RPMI8226 (cell line): ENCODE data around the gene MECP2.
"Not testable (repeated sequence)": the region's sequence is repeated elsewhere in the genome, so short reads cannot be mapped to it uniquely, and the experiment has no call there.

Experiments
- DNase-seq: peaks from one replicate; pipeline ENCODE4 v3.0.0-alpha.2; 2015

Gene MECP2

DNA sequence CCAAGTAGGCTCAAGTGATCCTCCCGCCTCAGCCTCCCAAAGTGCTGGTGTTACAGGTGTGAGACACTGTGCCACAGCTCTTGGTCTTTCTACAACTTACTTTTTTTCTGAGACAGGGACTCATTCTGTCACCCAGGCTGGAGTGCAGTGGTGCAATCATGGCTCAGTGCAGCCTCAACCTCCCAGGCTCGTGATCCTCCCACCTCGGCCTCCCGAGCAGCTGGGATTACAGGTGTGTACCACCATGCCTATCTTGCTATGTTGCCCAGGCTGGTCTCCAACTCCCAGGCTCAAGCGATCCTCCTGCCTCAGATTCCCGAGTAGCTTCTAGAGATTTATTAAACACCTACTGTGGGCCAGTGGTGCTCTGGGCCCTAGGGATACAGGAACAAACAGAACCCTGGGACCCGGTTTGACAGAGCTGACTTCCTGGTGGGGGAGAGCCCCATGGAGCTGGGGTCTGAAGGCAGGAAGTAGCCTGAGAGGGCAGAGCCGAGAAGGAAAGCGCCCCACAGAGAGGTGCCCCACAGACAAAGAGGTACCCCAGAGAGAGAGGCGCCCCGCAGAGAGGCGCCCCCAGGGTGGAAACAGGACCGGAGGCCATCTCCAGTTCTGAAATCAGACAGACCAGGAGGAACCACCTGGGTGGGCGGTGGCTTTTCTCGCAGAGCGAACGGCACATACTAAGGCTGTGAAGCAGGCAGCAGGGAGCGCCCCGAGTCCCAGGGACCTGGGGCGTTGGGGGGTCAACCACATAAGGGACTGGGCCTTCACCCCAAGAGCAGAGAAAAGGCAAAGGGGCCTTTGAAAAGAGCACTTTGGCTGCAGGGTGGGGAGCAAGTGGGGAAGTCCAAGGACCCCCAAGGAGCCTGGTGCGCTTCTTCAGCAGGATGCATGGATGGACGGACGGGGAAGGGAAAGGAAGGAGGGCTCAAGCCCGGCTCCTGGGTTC, 82.8 kb downstream of the MECP2 start:
- no peak for DNase-seq

DNA sequence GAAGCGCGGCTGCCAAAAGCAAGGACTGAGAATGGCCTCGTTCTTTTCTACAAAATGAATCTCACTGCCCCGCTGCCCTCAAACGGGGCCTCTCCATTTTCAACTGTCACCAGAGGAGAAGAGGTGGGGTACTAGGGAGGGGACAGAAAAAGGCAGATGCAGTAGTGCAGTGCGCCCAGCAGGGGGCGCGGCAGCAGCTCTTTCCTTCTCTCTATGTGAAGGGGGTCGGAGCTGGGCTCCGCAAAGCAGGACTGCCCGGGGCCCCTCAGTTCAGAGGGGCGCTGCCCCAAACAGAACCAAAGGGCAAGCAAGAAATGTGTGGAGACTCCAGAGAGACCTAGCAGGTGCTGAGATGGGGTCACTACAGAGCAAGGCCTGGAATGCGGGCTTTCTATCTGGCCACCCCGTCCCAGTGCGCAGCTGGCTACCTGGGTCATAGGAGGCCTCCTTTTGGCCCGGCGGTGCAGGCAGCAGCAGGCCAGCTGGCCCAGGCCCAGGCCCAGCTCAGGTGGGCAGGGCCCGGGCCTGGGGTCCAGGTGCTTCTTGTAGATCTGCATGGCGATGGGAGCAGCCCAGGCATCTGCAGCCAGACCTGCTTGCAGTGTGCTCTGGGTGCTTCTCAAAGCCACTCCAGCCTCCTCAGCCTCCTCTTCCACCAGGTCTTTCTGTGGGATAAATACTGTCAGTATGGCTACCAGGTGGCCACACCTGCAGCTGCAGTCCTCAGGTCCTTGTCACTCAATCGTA, 83.7 kb downstream of the MECP2 start:
- peak; percentile 31 for DNase-seq

GRCh38 chrX:154013001-154013421, 84.5 kb downstream of the MECP2 start:
- DNase-seq: no peak

GRCh38 chrX:154012336-154012991, 85.1 kb downstream of the MECP2 start:
- no peak for DNase-seq

GRCh38 chrX:154011376-154012335, 85.9 kb downstream of the MECP2 start:
- DNase-seq: no peak

DNA sequence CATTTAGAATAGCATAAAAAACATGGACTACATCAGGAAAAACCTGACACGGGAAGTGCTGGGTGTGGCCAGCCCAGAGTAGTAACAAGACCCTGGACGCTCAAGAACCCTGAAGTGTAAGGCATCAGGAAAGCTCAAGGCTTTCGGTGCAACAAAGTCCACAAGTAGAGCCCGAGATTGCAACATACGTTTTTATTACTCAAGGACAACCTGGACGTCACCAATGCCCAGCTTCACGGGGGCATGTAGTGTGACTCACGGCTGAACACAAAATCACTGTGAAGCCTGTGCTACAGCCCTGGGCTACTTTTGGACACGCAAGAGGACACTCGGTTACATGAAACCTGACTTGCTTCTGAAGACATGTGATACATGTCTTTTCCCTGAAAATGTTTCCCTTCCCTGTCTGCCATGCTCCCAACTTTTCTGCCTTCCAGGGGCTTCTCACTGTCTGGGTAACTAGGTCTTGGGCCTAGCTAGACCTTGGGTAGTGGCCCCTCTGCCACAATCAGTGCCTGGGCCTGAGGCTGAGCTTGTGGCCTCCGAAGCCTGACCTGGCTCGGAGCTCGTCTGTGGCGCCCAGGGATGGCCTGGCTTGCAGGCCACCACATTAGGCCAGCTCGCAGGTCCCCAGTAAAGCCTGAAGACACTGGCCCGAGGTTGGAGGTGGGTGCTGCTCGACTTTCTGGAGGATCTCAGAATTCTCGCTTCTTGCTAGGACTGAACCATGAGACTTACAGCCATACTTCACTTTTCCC, 87.0 kb downstream of the MECP2 start:
- no peak for DNase-seq

- peak; percentile 64 for DNase-seq
These were observed 89.0 kb downstream of the MECP2 start for GRCh38 chrX:154008521-154008920.

- no peak for DNase-seq
These were observed 90.6 kb downstream of the MECP2 start for GRCh38 chrX:154006947-154007346.

DNA sequence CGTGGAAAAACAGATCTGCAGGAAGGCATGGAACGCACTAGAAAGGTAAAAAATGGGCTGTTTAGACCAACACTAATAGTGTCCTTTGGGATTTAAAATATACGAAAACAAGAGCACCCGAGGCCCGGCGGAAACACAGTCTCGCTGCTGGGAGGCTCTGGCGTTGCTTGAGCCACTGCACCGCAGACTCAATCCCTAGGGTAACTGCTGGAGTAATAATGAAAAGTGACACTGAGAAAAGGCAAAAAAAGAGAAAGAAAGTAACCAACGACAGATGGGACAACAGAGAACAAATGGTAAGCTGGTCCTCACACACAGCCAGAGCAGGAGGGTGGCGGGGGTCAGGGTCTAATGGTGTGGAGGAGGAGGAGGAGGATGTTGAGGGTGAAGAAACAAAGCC, 93.2 kb downstream of the MECP2 start:
- DNase-seq: no peak

DNA sequence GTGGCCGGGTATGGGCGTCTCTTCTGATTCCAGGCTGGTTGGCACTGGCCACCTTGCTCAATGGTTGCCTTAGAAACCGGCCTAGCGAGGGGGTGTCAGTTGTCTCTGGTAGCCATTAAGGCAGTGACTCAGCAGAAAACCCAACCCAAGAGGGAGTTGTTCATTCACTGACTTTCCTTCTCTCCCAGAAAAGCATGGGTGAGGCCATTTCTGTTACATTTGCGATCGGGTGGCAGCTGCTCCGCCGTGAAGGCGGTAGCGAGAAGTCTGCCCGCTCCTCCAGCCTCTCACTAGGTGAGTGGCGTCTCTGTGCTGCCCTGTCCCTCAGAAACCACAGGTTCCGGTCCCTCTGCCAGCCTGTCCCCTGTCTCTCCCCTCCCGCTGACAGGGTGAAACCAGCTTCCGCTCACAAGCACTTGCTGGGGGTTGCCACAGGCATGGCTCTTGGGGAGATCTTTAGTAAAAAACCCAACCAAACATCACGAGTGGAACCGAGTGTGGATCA, 95.2 kb downstream of the MECP2 start:
- DNase-seq: peak; percentile 92

DNA sequence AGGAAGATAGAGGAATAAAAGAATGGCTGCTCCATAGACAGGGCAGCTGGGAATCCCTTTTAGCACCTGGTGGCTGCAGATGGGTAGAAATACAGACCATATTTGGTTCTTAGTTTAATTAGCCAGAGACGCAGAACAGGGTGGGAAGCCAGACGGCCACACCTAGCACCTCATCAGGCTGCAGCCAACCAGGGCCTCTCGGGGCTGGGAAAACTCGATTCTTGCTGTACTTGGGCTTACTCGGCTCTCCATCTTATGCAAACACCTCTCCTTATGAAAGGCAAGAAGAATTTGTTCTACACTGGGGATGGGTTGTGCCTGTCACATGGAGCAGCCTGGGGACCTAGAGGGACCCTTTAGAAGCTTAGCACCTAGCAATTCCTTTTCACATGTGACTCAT, 97.5 kb downstream of the MECP2 start:
- DNase-seq: no peak

- no peak for DNase-seq
These were observed 98.0 kb downstream of the MECP2 start for GRCh38 chrX:153999359-154000037.

DNA sequence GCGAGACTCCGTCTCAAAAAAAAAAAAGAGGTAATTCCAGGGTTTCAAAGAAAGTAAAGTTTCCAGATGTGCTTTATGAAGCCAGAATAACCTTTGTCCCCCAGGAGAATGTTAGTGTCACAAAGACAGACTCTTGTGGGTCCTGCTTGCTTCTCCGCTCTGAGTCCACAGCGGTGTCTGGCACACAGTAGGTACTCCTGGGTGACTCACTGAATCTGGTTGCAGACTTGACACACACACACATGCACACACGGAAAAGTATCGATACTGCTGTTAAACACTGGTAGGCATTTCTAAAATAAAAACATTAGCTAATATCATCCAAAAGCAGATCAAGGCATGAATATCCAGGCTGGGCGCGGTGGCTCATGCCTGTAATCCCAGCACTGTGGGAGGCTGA, 102.0 kb downstream of the MECP2 start:
- DNase-seq: no peak

GRCh38 chrX:153994398-153994797, 103.1 kb downstream of the MECP2 start:
- not testable (repeated sequence) for DNase-seq

- no peak for DNase-seq
These were observed 103.5 kb downstream of the MECP2 start for GRCh38 chrX:153993978-153994377.

DNA sequence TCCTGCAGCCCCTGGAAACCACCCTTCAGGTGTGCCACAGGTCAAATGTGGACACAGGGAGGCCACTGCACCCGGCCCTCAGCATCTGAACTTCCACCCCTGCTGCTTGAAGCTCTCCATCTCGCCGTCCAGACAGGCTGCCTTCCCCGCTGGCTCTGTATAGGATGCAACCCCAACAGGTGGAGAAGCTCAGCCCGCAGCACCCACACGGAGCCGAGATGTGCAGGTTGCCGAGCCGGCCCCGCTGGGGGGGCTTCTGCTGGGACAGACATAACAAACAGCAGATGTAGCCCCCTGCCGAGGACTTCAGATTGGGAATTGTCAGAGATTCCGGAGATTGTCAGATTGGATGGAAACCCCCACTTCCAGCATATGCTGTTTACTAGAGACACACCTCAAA, 104.4 kb downstream of the MECP2 start:
- DNase-seq: no peak

GRCh38 chrX:153992180-153992579, 105.3 kb downstream of the MECP2 start:
- no peak for DNase-seq

- DNase-seq: no peak
These were observed 106.4 kb downstream of the MECP2 start for GRCh38 chrX:153991013-153991580.

GRCh38 chrX:153989973-153990655, 107.4 kb downstream of the MECP2 start:
- DNase-seq: no peak

DNA sequence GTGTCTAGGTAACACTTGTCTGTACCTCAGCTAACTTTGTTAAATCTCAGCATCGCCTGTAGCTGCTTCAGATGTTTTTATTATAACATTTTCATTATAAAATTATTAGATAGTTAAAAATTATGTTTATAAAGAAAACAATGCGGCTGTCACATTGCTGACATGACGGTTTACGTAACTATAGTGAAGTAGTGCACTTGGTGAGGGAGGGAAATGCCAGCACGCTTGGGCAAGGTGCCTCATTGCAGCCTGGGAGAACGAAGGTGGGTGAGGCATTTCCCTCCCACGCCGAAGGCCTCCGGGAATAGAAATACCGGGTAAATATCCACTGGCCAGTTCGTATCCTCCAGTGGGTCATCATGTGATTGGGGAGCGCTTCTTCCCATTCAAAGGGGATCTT, 109.0 kb downstream of the MECP2 start:
- DNase-seq: no peak
